HL-60/S4 (cell line): ENCODE results near the gene PIKFYVE.
"Not testable (repeated sequence)": the region's sequence is repeated elsewhere in the genome, so short reads cannot be mapped to it uniquely, and the experiment has no call there.

Experiments used
- in situ Hi-C: fragments of 300-500 bp; cut with MboI; formaldehyde crosslinking; loops from 2 replicates; pipeline ENCODE4 v1.14.3; 2022; ENCODE audit warnings: low sequenced_read_pairs

Gene PIKFYVE

DNA sequence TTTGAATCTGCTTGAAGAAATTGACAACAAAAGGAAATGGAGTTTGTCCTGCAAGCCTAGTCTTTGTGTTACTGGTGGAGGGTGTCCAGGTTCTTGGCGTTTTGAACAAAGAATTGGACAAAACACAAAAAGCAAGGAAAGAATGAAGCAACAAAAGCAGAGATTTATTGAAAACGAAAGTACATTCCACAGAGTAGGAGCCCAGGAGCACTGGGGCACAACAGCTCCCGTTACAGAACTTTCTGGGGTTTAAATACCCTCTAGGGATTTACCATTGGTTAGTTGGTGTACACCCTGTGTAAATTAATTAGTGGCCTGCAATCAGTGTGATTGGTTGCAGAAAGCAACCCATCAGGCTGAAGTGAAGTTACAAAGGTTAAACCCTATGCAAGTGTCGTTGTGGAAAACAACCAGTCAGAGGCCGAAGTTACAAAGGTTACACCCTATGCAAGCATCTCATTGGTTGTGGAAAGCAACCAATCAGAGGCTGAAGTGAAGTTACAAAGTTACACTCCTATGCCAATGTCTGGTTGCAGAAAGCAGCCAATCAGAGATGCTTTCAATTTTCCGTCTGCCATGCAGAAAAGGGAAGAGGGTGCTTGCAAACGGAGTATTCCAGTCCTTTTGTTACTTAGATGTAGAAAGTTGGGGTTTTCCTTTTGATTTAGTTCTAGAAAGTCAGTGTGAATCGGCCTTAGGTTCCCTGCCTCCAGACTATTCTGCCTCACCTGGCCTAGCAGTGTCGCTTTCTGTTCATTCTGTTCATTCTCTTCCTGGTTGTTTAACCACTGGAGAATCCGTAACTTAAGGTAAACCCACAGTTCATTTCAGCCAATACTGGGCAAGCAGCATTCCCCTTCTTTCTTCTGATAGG is 92.9 kb downstream of the PIKFYVE start:
- in situ Hi-C loops, result loop anchor here (25.0 kb wide), 1 partner anchor 1828 kb away; no protein-coding TSS in a partner anchor

DNA sequence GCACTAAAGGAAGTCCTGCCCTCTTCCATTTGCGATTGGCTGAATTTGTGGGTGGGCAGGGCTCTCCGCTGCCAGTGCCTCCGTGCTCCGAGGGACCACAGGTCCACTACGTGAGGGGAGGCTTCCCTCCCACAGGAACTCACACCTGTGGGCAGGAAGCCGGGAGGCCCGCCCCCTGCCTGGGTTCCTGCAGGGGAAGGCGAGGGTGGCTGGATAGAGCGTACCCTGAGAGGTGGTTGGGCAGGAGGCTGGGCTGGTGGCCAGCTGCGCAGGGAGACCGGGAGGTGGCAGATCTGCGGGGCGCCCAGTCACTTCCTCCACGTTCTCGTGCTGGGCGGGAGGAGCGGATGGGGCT is 93.6 kb downstream of the PIKFYVE start:
- in situ Hi-C loops, result loop anchor here (25.0 kb wide), 1 partner anchor 1828 kb away; no protein-coding TSS in a partner anchor

DNA sequence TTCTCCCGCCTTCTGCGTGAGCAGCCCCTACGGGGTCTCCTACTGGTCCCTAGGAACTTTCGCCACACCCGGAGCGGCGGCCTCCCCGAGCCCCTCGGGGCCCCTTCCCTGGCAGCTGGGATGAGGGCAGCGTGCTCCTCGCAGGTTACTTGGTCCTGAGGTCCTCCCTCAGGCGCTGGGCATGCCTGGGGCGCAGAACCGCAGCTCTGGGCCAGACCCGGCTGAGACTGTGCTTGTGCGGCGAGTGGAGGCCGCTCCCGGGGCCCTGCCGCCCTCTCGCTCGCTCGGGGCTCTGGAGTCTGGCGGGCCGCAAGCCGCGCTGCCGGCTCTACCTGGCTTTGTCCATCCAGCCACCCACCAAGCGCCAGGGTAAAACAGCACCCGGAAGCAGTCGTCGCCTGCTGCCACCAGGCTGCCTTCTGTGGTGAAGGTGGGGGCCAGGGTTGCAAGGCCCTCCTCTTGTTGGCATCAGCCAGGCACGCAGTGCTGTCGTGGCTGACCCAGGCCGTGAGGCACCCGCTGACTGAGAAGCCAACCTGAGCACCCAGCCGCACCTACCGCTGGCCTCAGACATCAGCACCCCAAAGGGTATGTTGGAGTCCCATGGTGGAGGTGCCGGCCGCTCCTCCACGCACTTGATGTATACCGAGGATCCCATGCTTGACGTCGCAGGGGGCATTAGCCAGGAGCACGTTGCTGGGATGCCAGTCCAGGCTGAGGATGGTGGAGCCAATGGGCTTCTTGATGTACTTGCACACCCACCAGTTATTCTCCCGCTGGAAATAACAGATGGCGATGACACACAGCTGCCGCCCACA is 94.4 kb downstream of the PIKFYVE start:
- in situ Hi-C loops, result loop anchor here (25.0 kb wide), 1 partner anchor 1827 kb away; no protein-coding TSS in a partner anchor

DNA sequence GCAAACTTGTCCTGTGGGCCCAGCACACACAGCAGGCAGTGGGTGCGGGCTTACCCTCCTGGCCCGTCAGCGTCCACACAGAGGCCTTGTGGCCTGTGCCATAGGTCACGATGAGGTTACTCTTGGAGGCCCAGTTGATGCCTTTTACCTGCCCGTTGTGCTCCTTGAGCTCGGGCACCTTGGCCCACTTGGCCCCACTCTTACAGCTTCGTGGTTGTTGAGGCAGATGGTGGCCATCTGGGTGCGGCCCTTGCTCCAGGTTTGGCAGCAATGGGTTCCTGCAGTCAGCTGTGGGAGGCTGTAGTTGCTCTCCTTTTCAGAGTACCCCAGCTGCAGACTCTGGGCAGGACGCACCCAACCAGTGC is 95.0 kb downstream of the PIKFYVE start:
- in situ Hi-C loops, result loop anchor here (25.0 kb wide), 1 partner anchor 1826 kb away; no protein-coding TSS in a partner anchor

DNA sequence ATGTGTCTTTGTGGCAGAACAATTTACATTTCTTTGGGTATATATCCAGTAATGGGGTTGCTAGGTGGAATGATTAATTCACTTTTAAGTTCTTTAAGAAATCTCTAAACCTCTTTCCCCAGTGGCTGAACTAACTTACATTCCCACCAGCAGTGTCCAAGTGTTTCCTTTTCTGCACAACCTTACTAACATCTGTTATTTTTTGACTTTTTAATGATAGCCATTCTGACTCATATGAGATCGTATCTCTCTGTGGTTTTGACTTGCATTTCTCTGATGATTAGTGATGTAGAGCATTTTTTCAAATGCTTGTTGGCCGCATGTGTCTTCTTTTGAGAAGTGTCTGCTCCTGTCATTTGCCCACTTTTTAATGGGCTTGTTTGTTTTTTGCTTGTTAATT is 97.4 kb downstream of the PIKFYVE start:
- in situ Hi-C loops, result loop anchor here (25.0 kb wide), 1 partner anchor 1824 kb away; no protein-coding TSS in a partner anchor

DNA sequence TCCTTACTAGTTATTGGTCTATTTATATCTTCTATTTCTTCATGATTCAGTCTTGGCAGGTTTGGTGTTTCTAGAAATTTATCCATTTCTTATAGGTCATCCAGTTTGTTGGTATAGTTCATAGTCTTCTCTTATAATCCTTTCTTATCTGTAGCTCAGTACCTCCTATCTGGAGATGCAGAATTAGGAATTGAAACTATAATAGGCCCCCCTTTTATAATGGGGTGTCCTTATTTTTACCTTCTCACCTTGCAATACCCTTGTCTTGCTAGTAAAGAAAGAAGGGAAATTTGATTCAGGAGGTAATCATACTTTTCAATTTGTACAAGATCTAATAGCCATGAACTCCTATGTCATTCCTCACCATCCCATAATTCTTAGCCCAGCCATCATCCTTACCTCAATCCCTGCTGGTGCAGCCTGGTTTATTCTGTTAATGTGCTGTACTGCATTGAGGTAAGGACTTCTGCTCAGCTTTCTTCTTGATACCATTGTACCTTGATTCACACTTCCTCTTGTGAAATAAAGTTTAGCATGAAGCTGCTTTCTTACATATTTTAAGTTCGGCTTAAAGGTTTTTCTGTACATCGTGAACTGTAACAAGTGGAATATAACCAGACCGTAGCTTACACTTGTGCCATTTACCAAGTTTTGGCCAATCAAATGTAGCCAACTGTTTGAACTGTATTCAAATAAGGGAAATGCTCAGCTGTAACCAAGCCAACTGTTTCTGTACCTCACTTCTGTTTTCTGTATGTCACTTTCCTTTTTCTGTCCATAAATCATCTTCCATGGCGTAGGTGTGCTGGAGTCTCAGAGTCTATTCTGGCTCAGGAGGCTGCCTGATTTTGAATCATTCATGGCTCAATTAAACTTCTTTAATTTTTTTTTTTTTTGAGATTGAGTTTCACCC is 100.4 kb downstream of the PIKFYVE start:
- in situ Hi-C loops, result loop anchor here (25.0 kb wide), 1 partner anchor 1821 kb away; no protein-coding TSS in a partner anchor

DNA sequence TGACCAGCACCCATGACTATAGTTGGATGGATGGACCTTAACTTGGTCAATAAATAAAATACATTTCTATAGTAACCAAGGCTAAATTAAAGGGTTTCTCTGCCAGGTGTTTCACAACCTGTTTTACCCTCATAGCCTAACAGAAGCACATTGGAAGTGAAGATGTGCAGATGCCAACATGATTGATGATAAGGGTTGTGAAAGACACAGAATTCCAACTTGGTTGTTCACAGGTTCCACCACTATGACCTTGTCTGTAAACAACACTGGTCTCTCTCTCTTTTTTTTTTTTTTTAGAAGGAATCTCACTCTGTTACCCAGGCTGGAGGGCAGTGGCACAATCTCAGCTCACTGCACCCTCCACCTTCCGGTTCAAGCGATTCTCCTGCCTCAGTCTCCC is 103.0 kb downstream of the PIKFYVE start:
- in situ Hi-C loops, result loop anchor here (25.0 kb wide), 1 partner anchor 1818 kb away; no protein-coding TSS in a partner anchor

DNA sequence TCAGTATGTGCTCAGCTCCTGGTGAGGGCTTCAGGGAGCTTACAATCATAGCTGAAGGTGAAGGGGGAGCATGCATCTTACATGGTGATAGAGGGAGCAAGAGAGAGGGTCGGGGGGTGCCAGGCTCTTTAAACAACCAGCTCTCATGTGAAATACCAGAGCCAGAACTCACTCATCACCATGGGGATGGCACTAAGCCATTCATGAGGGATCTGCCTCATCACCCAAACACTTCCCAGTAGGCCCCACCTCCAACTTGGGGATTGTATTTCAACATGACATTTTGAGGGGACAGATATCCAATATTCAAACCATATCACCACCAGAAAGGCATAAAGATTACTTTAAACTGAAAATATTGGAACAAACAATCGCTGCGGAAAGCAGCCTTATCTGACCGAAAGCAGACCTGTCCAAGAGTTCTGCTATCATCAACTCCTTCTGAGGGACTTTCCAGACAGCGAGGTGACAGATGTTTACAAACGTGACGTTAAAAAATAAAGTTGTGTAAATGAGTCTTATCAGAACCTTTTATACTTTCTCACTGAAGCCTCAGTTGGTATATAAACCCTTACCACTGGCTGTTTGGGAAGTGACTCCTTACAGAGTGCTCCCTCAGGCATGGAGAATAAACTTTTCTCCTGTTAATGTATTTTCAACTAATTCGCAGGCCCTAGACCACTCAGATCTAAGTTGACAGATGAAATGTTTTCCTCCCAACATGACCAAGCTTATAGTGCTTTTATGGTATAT is 105.0 kb downstream of the PIKFYVE start:
- in situ Hi-C loops, result loop anchor here (25.0 kb wide), 1 partner anchor 1816 kb away; no protein-coding TSS in a partner anchor

DNA sequence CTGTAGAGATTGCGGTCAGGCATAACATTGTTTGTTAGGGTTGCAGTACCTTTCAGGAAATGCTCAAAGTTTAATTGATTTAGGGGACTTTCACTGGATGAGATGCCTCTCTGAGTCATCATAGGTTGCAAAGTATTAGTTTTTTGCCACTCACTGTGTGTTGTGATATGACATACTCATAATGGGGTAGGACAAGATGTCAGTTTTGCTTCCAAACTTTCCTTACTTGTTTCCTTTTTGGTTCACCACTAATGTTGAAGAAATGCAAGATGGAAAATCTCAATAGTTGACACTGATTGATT is 105.5 kb downstream of the PIKFYVE start:
- in situ Hi-C loops, result loop anchor here (25.0 kb wide), 1 partner anchor 1816 kb away; no protein-coding TSS in a partner anchor

DNA sequence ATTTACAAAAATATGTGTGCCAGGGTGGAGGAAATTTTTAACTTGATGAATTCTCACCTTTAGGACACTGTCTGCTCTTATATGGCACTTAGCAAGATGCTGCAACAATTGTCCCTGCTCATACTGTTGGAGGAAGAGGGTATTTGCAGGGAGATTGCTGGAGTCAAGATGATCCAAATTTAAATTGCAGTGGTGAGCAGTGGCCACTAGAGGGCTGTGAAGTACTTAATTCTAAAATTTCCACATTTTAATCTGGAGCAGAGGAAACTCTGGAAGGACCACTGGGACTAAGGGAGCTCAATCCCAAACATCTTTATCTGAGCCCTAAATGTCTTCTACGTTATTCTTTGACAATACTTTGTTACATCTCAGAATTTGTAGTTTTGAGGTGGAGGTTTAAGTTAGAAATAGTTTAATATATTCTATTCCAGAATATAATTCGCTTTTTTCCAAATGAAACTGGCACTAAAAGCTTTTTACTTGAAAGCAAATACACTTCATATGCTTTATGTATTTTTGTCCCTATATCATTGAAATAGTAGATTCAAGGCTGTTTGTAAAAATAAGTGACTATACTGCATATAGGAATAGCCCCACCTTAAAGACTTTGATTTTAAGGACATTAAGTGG is 107.5 kb downstream of the PIKFYVE start:
- in situ Hi-C loops, result loop anchor here (25.0 kb wide), 1 partner anchor 1814 kb away; no protein-coding TSS in a partner anchor

DNA sequence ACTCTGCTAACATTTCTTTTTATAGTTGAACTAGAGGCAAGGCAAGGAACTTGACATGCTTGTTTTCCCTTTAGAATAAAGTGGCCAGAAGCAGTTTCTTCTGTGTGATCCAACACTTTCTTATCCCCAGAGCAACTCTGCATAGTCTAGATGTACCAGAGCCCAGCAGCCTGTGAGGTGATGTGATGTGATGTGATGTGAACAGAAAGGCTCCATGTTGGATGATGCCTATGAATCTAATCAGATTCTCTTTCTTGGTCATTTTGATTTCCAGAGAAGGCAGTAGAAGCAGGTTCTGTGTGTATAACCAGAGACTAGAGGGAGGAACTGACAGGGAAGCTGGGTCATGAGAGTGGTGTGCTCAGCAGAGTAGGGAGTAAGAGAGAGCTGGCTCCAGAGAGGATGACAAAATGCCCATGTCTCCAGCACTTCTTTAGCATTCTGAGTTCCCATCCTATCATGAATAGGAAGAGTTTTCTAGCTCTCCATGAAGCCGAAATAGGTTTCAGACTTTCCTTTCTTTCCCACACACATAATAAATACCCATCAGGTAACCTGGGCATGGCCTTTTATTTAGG is 109.5 kb downstream of the PIKFYVE start:
- in situ Hi-C loops, result no loop called here

DNA sequence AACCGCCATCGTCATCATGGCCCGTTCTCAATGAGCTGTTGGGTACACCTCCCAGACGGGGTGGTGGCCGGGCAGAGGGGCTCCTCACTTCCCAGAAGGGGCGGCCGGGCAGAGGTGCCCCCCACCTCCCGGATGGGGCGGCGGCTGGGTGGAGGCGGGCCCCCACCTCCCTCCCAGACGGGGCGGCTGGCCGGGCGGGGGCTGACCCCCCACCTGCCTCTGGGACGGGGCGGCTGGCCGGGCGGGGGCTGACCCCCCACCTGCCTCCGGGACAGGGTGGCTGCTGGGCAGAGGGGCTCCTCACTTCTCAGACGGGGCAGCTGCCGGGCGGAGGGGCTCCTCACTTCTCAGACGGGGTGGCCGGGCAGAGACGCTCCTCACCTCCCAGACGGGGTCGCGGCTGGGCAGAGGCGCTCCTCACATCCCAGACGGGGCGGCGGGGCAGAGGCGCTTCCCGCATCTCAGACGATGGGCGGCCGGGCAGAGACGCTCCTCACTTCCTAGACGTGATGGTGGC is 111.3 kb downstream of the PIKFYVE start:
- in situ Hi-C loops, result not testable (repeated sequence)

DNA sequence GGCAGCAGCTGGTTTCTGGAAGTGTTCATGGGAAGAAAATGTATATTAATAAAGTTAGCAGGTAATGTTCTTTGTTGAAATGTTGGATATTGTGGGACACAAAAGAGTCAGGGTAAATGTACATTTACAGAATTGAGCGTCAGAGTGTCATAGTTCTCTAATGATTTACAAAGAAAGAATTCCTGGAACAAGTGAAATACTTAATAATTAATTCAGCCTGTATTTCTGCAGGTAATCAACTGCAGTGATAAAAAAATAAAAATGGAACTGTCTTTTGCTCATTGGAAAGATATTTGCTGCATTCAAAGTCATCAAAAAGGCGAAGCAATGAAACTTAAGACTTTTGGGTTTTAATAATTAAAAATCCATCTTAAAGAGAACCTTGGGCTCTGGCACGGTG is 113.1 kb downstream of the PIKFYVE start:
- in situ Hi-C loops, result no loop called here

DNA sequence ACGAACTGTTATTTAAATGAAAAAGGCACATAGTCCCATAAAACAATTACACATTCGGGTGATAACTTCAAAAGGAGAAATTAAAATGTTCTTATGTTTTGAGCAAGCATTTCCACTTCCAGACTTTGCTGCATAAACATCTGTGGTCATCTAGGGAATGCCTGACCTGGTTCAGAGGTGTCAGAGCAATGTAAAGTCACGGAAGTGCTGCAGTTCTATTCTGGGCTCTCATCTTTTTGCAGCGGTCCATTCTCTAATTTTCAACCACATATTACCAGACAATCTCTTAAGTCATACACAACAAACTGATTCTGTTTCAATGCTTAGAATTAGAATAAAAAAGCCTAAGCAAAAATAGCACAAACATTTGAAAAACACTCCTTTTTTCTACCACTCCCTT is 118.6 kb downstream of the PIKFYVE start:
- in situ Hi-C loops, result no loop called here

DNA sequence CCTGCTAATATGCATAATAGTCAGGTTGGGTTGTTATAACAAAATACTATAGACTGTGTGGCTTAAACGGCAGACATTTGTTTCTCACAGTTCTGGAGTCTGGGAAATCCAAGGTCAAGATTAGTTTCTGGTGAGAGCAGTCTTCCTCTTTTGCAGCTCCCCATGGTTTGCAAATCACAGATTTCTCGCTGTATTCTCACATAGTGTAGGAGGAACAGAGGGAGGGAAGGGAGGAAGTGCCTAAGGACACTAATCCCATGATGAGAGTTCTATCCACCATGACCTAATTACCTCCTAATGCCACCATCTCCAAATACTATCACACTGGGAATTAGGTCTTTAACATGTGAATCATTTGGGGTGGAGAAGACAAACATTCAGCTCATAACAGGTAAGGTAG is 120.5 kb downstream of the PIKFYVE start:
- in situ Hi-C loops, result no loop called here

DNA sequence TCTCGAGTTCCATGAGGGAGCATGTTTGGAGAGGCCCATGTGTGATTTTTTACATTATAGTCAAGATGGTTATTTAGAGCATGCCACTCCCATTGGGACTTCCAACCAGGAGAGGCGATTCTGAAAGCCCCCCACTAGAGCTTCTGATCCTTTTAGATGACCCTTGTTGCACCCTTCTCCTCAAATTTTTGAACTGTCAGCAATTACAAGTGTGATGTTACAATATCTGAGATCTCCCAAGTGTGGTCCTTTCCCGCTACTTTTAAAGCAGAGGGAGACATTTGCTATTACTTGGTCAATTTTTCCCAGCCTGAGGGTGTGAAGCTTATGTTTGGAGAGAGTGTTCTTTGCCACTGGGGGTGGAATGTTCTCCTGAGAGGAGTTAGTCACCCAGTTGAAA is 123.9 kb downstream of the PIKFYVE start:
- in situ Hi-C loops, result no loop called here

DNA sequence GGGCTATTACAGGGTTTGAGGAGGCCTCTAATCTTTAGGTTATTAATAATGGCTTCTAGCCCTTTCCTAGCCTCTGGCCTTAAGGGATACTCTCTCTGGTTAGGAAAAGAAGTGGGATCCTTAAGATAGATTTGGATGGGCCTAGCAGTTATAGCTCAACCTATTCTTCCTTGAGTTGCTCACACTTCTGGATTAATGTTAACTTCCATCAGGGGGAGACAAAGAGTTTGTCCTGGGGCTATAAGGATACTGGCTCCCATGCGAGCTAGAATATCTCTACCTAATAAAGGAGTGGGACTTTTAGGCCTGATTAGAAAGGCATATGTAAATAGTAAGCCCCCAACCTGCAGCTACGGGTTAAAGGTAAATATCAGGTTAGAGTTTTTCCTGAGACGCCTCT is 126.2 kb downstream of the PIKFYVE start:
- in situ Hi-C loops, result no loop called here

DNA sequence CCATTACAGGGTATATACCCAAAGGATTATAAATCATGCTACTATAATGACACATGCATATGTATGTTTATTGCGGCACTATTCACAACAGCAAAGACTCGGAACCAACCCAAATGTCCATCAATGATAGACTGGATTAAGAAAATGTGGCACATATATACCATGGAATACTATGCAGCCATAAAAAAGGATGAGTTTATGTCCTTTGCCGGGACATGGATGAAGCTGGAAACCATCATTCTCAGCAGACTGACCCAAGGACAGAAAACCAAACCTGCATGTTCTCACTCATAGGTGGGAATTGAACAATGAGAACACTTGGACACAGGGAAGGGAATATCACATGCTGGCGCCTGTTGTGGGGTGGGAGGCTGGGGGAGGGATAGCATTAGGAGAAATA is 130.7 kb downstream of the PIKFYVE start:
- in situ Hi-C loops, result not testable (repeated sequence)

DNA sequence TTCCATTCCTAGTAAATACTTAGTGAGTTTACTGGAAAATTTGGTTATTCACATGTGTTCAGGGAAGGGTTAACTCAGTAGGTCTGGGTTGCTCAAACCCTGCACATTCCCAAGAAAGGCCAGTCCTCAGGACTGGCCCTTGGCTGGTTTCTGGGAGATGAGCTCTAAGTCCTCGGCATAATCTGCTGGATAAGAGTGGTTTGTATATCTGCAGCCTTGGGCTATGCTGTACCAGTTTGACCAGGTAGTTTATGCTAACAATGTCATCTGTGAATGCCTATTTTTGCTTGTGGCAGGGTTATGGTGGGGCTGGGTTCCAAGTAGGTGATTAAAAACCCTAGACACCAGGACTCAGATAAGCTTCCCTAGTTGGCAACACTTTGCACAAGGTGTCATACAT is 133.1 kb downstream of the PIKFYVE start:
- in situ Hi-C loops, result no loop called here
